T47D (cell line): ENCODE measurements around the gene RGS10.
"Not testable (repeated sequence)": the region's sequence is repeated elsewhere in the genome, so short reads cannot be mapped to it uniquely, and the experiment has no call there.

ENCODE experiments used
- DNase-seq, 2 experiments: peaks; one replicate each; pipeline versions ENCODE4 v3.0.0 to v3.0.0-alpha.2; 2011 to 2012; ENCODE audit warnings: low read depth in 1 of 2, low spot score in 1 of 2
- JUND ChIP-seq: IDR thresholded peaks from 2 replicates; pipeline ENCODE4 v1.6.1; 2012; ENCODE audit warnings: low read depth
- in situ Hi-C: cut with HindIII; loops from 2 replicates; pipeline ENCODE4 v1.10.0; 2016; ENCODE audit warnings: low sequenced_read_pairs, low pct_unique_long_range_greater_than_20kb

Gene RGS10

GRCh38 chr10:119535837-119536507 lies 6.5 kb downstream of the RGS10 start:
- no peak for TF ChIP-seq JUND
- in situ Hi-C loops: no loop called here
- DNase-seq: no peak

GRCh38 chr10:119535305-119535704 lies 7.2 kb downstream of the RGS10 start:
- TF ChIP-seq JUND: no peak
- in situ Hi-C loops: no loop called here
- DNase-seq: no peak

GRCh38 chr10:119533473-119533872 lies 9.0 kb downstream of the RGS10 start:
- in situ Hi-C loops: no loop called here
- DNase-seq: no peak
- no peak for TF ChIP-seq JUND

GRCh38 chr10:119532791-119533190 lies 9.7 kb downstream of the RGS10 start:
- DNase-seq, in situ Hi-C loops: not testable (repeated sequence)

GRCh38 chr10:119532251-119532650 lies 10.3 kb downstream of the RGS10 start:
- in situ Hi-C loops, DNase-seq: not testable (repeated sequence)

GRCh38 chr10:119531067-119531466 lies 11.5 kb downstream of the RGS10 start:
- in situ Hi-C loops: no loop called here
- no peak for DNase-seq
- TF ChIP-seq JUND: no peak

GRCh38 chr10:119528663-119529237 lies 13.8 kb downstream of the RGS10 start:
- DNase-seq, in situ Hi-C loops: not testable (repeated sequence)

- DNase-seq: no peak
- in situ Hi-C loops: no loop called here
- TF ChIP-seq JUND: no peak
Observed at GRCh38 chr10:119526621-119527592, 15.6 kb downstream of the RGS10 start.

GRCh38 chr10:119526149-119526548 lies 16.4 kb downstream of the RGS10 start:
- in situ Hi-C loops: no loop called here
- no peak for DNase-seq
- no peak for TF ChIP-seq JUND

GRCh38 chr10:119525116-119525515 lies 17.4 kb downstream of the RGS10 start:
- TF ChIP-seq JUND: no peak
- in situ Hi-C loops: no loop called here

GRCh38 chr10:119524720-119525070 lies 17.8 kb downstream of the RGS10 start:
- TF ChIP-seq JUND: no peak
- DNase-seq: no peak
- in situ Hi-C loops: no loop called here

More at GRCh38 chr10:119525116-119525515, 17.4 kb downstream of the RGS10 start:
- no peak for DNase-seq

- no peak for DNase-seq
- TF ChIP-seq JUND: no peak
- in situ Hi-C loops: no loop called here
Observed at GRCh38 chr10:119523895-119524719, 18.4 kb downstream of the RGS10 start.
